ENCODE results near the gene GATA3.

DNA sequence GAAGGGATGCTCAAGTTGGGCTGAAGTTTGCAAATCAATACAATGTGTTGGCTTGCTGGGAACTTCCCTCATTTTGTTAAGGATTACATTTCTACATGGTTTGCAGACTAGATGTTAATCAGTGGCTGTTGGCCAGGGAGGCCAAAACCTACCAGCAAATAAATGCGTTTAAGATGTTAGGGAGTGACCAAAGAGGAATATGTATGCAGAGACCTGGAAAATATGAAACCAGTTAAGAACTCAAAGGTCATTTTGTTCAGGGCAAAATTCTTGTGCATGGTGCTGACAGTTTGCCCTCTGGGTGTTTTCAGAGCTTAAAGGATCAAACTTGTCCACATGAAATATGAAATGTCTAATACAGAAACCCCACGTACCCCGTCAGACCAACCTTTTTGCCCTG, 30.3 kb downstream of the GATA3 start:
- TF ChIP-seq EZH2 (optimal IDR thresholded peaks at IDR 0.05; ENCODE audit: low read depth, low read length) = no peak
- TF ChIP-seq, protein P1, sequence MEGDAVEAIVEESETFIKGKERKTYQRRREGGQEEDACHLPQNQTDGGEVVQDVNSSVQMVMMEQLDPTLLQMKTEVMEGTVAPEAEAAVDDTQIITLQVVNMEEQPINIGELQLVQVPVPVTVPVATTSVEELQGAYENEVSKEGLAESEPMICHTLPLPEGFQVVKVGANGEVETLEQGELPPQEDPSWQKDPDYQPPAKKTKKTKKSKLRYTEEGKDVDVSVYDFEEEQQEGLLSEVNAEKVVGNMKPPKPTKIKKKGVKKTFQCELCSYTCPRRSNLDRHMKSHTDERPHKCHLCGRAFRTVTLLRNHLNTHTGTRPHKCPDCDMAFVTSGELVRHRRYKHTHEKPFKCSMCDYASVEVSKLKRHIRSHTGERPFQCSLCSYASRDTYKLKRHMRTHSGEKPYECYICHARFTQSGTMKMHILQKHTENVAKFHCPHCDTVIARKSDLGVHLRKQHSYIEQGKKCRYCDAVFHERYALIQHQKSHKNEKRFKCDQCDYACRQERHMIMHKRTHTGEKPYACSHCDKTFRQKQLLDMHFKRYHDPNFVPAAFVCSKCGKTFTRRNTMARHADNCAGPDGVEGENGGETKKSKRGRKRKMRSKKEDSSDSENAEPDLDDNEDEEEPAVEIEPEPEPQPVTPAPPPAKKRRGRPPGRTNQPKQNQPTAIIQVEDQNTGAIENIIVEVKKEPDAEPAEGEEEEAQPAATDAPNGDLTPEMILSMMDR (IDR thresholded peaks at IDR 0.05; ENCODE audit: low read length) = no peak
- no peak for TF ChIP-seq EZH2phosphoT487 (IDR thresholded peaks at IDR 0.05; ENCODE audit: low read length)

All from MM.1S (cell line).